GM18873 (cell line): Measurements from ENCODE around the gene LRRC61.

Source experiments
- ATAC-seq: cut with Tn5 transposase; IDR thresholded peaks from one replicate; pipeline ENCODE4 v1.9.1; 2021; ENCODE audit warnings: mild to moderate bottlenecking, moderate library complexity, moderate number of reproducible peaks; ENCODE audit not compliant: unreplicated experiment, low FRiP score

LRRC61 gene

GRCh38 chr7:150368884-150369747 lies 46.0 kb downstream of the LRRC61 start:
- ATAC-seq, result peak; percentile 29

- ATAC-seq, result peak; percentile 0
These were observed 46.8 kb downstream of the LRRC61 start for GRCh38 chr7:150369748-150370501.

GRCh38 chr7:150370612-150371071 lies 47.5 kb downstream of the LRRC61 start:
- ATAC-seq, result no peak

DNA sequence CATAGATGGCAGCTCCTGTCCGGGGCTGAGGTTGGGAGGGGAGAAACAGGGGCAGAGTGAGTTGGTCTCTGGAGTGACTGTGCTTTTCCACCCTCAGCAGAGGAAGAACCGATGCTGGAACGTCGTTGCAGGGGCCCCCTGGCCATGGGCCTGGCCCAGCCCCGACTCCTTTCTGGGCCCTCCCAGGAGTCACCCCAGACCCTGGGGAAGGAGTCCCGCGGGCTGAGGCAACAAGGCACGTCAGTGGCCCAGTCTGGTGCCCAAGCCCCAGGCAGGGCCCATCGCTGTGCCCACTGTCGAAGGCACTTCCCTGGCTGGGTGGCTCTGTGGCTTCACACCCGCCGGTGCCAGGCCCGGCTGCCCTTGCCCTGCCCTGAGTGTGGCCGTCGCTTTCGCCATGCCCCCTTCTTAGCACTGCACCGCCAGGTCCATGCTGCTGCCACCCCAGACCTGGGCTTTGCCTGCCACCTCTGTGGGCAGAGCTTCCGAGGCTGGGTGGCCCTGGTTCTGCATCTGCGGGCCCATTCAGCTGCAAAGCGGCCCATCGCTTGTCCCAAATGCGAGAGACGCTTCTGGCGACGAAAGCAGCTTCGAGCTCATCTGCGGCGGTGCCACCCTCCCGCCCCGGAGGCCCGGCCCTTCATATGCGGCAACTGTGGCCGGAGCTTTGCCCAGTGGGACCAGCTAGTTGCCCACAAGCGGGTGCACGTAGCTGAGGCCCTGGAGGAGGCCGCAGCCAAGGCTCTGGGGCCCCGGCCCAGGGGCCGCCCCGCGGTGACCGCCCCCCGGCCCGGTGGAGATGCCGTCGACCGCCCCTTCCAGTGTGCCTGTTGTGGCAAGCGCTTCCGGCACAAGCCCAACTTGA lies 48.2 kb downstream of the LRRC61 start:
- ATAC-seq, result no peak

GRCh38 chr7:150371996-150372270 lies 48.8 kb downstream of the LRRC61 start:
- ATAC-seq, result no peak

- ATAC-seq, result no peak
These were observed 49.3 kb downstream of the LRRC61 start for GRCh38 chr7:150372271-150373048.

DNA sequence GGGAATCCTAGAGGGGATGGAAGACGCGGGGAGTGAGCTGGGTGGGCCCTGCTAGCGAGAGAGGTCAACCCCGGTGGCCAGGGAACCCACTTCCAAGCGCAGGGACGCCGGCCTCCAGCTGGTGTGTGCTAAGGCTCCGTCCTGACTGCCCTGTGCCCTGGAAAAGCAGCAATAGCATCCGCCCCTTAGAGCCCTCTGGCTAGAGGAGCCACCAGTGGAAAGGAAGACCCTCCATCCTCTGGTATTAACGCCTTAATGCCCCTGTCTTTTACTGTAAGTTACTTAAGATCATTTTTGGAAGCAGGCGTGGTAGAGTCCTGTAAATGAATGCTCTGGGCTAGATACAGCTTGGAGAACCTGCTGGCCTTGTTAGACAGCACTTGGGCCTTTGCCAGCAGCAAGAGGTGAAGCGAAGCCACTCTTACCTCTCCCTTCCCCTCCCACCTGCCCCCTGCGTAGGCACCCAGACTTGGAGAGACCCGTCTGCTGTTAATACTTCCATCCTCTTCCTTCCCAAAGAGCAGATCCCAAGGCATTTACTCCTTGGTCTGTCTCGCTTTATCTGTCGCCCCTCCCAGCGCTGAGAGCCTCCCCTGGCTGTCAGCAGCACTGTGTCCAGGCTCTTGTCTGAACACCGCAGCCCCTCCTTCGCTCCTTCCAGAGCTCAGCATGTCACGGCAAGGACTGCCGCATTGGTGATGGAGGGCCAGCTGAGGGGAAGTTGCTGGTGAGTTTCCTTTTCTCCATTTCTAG lies 50.1 kb downstream of the LRRC61 start:
- ATAC-seq, result no peak

DNA sequence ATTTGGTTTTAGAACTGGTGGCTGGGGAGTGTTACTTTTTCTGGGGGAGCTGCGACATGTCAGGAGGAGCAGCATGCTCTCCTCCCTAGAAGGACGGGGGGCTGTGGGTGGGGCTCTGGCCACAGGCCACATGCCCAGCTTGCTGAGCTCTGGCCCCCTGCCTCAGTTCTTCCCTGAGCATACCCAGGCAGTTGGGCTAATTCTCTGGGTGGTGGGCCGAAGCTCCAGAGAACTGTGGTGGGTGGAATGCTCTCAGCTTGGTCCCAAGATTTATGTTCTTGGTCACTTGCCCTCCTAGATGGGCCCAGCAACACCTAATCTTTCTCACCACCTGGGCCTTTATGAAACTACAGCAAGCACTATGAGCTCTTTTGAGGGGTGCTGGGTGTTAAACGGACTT lies 50.9 kb downstream of the LRRC61 start:
- ATAC-seq, result no peak

- ATAC-seq, result no peak
These were observed 51.3 kb downstream of the LRRC61 start for GRCh38 chr7:150374472-150374871.

- peak; percentile 23 for ATAC-seq
These were observed 52.7 kb downstream of the LRRC61 start for GRCh38 chr7:150375662-150376521.

DNA sequence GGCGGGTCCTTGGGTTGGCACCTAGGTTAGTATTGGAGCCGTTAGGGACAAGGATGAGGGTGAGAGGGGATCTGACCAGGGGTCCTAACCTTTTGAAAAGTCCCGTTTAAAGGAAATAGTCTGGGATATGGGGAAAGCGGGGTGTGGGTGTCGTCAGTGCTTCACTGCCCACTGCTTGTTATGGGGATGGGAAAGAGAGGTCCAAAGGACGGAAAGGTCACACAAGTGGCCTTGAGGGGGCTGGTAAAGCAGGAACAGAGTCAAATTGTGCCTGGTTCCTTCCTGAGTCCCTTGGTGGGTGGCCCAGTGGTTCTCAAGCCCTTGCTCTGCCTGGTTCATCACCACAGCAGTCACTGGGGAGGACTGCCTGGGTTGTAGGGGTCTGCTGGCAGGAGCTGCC lies 53.4 kb downstream of the LRRC61 start:
- no peak for ATAC-seq

DNA sequence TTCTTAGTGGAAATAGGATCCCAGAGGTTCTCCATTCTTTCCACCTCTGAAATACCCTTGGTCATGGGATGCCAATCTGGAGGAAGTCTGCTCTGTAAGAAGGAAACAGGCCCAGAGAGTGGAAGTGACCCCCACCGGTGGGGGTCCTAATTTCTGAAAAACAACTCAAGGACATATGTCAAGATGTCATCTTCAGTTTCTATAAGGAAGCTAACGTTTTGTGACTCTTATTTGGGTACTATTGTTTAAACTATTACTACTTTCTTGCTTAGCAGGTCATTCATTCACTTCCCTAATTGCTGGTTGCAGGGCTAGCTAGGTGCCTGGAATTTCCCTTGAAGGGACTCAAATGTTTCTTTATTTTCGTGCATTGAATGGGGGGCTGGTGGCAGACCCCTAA lies 54.0 kb downstream of the LRRC61 start:
- no peak for ATAC-seq

DNA sequence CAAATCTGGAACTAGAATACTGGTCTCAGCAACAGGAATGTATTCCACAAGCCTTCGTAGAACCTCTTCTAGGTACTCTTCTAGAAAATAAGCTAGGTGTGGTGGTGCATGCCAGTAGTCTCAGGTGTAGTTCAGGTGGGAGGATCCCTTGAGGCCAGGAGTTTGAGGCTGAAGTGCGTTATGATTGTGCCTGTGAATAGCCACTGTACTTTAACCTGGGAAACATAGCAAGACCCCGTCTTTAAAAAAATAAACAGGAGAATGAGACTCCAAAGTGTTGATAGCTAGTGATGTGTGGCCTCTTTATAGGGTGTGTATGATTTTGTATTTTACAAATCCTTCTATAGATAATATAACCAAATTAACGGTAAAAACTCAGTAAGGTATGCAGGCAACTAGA lies 54.5 kb downstream of the LRRC61 start:
- ATAC-seq, result no peak

GRCh38 chr7:150378115-150378852 lies 55.1 kb downstream of the LRRC61 start:
- ATAC-seq, result no peak

- peak; percentile 51 for ATAC-seq
These were observed 55.8 kb downstream of the LRRC61 start, which contains the start of gene ZNF775 for GRCh38 chr7:150378853-150379440. ZNF775 (plus strand) TSS chr7:150379330; CDS start chr7:150388471, 9,141 bp downstream.

DNA sequence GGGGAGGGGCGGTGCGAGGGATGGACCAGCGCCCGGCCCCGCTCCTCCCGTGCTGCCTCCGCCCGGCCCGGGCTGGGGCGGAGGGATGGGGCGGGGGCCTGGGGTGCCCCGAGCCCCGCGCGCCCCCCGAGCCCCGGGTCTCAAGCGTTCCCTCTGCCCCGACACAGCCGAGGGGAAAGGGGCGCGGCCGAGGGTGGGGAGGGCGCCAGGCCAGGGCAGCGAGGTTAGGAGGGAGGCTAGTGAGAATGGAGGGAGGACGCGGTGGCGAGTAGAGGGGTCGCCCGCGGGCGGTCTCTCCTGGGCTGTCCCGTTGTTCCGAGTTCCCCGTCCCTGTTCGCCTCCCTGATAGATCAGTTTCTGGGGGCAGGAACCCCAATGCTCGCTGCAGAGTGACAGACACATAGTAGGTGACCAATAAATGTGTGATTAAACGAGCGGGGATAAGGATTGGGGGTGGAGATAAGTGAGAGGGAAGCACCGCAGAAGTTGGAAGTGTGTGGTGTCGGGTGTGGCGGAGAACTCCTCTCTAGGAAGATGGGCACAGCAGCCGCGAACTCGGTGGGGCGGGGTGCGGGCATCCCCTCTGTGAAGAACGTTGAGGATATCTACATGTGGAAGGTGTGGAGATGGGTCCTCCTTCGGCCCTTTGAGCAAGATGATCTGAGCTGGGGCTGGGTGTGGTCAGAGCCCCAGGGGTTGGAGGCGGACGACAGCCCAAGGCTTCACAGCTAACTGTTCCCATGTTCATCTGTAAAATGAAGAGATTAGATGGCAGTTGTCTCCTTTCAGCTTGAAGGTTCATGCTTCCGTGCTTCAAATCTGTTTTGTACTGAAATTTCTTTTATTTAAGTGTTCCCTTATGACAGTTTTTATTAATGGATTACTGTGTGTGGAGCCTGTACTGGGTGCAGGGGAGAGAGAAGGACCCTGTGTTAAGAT lies 56.6 kb downstream of the LRRC61 start:
- ATAC-seq, result no peak
